ENCODE measurements around the gene C1QC.
"Not testable (repeated sequence)": the region's sequence is repeated elsewhere in the genome, so short reads cannot be mapped to it uniquely, and the experiment has no call there.

The C1QC gene

DNA sequence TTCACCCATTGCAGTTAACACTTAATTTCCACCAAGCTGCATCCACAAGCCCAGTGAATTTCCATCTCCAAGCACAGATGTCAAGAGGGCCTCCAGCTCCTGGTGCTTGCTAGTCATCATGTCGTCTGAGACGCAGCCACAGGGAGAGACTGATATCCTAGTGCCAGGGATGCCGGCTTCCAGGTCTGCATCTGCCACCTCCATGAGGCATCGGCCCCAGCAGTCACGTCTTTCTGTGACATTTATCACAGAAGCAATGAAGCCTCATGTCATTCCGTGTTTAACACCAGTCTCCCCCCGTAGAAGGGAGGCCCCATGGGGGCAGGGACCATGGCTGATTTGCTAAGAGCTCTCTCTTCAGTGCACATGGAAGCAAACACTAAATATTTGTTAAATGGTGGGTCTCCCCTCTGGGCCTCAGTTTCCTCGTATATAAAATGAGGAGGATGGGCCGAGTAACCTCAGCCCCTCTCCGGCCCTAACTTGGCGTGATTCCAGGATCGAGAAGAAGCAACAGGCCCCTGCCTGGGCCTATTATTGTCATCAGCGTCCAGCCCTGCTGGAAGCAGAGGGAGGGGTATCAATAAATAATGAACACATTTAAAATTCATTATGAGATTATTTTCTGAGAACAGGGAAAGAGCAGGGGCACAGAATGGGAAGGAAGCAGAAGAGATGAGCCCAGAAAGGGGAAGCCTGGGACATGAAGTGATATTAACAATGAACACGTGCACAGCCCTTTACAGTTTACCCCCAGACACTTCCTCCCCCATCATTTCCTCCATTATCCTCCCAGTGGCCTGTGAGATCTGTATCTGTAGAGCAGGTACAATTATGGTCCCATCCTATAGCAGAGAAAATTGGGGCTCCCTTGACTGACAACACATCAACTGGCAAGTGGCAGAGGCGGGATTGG is 8.8 kb downstream of the C1QC start:
- DNase-seq, result no peak

DNA sequence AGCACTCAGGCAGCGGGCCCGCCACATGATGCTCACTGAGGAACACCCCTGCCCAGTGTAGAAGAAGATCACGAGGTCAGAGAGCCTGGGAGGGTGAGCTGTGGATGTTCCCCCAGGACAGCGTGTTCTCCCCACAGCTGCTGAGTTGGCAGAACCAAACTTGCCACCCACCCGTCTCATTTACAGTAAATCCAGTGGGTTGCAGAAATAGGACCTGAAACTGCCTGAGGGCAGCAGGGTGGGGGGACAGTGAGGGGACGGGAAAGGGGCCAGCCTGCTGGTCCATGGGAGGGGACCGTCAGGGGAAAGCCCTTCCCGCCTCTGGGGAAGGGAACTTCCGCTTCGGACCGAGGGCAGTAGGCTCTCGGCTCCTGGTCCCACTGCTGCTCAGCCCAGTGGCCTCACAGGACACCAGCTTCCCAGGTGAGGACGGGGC is 9.5 kb downstream of the C1QC start, which contains the start of gene C1QB:
Gene C1QB (plus strand): TSS at position 356 of the 436 bp plus-strand sequence. CDS start 6,227 bp downstream, outside the sequence.
- DNase-seq, result no peak

DNA sequence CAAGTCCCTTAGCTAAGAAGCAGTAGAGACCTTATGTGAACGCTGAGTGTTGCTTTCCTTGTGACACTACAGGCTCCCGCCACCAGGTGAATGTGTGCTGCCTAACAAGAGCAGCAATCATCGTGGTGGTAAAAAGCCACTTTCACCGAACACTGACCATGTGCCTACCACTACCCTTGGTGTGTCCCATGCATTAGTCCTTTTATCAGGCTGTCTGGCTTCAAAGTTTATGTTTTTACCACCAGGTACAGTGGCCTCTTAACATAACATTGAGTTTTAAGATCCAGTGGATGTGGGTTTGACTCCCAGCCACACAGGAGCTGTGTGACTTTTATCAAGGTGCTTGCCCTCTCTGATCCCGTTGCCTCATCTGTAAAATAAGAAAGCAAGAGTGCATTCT is 11.3 kb downstream of the C1QC start:
- no peak for DNase-seq

DNA sequence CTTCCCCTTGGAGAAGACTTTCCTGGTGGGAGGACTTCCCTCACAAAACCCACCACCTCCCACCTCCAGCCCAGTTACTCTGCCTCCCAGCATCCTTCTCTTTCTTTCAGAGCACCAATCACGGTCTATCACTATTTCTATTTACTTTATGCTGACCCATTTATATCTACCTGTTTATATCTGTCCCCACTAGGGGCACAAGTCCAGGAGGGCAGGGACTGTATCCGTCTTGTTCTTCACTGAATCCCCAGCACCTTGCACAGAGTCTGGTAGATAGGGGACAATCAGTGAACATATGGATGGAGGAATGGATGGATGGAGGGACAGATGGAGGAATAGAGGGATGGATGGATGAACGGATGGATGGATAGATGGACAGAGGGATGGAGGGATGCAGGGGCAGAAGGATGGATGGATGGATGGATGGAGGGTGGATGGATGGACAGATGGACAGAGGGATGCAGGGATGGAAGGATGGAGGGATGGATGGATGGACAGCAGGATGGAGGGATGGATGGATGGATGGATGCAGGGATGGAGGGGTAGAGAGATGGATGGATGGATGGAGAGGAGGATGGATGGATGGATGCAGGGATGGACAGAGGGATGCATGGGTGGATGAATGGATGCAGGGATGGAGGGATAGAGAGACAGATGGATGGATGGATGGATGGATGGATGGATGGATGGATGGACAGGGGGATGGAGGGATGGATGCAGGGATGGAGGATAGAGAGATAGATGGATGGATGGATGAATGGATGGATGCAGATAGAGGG is 15.1 kb downstream of the C1QC start:
- DNase-seq, result no peak

DNA sequence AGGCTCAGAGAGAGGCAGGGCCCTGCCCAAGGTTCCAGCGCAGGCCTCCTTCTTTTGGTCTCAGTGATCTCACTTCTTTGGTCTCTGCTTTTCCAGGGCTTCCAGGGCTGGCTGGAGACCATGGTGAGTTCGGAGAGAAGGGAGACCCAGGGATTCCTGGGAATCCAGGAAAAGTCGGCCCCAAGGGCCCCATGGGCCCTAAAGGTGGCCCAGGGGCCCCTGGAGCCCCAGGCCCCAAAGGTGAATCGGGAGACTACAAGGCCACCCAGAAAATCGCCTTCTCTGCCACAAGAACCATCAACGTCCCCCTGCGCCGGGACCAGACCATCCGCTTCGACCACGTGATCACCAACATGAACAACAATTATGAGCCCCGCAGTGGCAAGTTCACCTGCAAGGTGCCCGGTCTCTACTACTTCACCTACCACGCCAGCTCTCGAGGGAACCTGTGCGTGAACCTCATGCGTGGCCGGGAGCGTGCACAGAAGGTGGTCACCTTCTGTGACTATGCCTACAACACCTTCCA is 17.3 kb downstream of the C1QC start:
- no peak for DNase-seq

DNA sequence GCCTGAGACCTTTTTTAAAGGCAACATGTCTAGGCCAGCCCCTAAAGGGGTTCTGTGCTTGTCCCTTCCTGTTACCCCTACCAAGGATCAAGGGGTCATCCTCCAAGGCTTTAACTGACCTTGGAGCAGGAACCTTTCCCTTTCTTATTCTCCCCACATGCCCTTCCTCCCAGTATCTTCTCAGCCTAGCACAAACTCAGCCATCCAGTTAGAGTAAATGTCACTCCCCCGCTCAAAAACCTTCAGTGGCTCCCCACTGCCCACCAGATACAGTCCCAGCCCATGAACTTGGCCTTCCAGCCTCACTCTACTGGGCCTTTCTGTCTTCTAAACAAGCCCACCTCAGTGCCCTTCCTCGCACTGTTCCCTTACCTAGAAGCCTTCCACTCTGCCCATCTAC is 18.4 kb downstream of the C1QC start:
- no peak for DNase-seq

DNA sequence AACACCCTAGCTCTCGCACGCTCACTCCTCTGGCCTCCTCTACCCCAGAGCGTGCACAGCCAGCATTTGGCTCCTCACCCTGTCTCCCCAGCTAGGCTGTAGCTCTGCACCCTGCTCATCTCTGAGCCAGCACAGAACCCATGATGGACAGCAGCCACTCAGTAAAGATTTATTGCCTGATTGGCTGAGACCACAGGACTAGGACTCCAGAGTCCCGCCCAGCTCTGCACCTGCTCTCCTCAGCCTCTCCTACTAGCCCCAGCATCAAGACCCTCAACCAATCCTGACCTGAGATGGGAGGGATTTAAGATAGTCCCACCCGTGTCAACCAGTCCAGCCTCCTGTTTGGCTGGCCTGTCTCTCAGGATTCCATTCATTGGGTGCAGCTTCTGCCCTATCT is 18.9 kb downstream of the C1QC start:
- DNase-seq, result peak; percentile 12

DNA sequence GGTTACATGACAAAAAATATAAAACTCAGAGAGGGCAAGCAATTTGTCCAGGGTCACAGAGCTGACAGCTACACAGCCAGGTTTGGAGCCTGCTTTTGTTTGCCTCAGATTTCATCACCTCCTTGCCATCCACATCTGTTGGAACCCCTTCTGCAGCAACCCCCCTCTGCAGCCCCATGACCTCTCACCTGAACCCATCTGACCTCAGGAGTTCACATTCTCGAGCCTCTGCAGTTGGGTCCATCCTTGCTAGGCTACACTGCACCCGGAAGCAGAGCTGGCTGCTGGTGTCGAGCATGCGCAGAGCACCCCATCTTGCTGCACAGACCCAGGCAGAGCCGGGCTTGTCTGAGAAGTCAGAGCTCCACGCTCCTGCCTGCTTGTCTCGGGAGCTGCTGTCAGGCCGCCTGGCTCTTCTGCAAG is 19.6 kb downstream of the C1QC start:
- no peak for DNase-seq

DNA sequence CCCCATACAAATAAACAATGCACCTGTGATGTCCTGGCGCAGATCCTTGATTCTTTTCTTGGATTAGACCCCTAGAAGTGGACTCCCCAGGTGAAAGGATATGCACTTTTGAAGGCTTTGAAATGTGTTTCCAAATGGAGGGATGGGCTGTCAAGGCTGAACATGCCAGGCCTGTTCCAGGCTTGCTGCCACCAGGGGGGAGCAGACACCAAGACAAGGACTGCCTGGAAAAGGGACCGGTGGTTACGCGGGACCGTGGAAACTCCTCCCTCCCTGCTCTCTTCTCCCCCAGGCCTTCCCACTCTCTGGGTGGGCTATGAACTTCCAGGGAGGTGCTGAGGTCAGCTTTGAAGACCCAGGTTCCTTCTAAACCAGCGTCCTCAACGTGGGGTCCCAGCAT is 22.3 kb downstream of the C1QC start:
- no peak for DNase-seq

DNA sequence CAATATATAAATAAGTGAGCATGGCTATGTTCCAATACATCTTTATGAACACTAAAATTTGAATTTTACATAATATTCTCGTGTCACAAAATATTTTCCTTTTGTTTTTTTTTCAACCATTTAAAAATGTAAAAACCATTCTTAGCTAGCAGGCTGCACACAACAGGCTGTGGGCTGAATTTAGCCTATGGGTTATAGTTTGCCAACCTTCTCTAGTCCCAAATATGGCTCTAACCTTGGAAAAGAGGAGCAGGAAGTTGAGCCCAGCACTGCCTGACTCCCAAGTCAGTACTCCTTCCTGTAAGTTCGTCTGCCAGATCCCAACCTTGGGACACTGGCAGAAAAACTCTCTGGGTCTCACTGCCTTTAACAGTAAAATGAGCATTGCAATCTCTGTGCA is 23.0 kb downstream of the C1QC start:
- DNase-seq, result no peak

DNA sequence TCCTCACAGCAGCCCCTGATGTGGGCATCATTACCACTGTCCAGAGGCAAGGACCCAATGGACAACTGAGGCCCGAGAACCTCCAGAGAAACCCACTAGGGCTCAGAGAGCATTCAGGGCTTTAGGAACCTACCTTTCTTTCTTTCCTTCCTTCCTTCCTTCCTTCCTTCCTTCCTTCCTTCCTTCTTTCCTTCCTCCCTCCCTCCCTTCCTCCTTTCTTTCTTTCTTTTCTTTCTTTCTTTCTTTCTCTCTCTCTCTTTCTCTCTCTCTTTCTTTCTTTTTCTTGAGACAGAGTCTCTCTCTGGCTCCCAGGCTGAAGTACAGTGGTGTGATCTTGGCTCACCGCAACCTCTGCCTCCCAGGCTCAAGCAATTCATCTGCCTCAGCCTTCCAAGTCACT is 25.4 kb downstream of the C1QC start:
- not testable (repeated sequence) for DNase-seq

DNA sequence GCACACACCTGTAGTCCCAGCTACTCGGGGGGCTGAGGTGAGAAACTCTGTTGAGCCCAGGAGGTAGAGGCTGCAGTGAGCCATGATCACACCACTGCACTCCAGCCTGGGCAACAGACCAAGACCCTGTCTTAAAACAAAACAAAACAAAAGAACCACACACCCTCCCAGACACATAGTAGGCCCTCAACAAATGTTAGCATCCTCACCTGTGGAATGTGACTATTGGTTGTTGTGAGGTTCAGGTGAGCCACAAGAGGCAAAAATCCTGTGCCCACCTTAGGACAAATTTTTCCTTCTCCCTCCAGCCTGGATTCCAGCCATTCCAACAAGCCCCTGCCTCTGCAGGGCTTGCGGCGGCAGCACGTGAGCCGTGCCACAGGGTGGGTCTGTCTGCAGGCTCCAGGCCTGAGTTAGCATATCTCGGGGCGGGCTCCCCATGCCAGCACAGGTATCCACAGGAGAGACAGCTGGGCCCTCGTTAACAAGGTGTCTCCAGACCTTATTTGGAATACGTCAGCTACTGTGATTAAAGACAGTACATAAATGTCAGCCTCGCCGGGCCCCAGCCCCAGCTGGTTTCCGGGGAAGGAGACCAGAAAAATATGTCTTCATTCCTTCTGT is 27.0 kb downstream of the C1QC start:
- DNase-seq, result no peak

DNA sequence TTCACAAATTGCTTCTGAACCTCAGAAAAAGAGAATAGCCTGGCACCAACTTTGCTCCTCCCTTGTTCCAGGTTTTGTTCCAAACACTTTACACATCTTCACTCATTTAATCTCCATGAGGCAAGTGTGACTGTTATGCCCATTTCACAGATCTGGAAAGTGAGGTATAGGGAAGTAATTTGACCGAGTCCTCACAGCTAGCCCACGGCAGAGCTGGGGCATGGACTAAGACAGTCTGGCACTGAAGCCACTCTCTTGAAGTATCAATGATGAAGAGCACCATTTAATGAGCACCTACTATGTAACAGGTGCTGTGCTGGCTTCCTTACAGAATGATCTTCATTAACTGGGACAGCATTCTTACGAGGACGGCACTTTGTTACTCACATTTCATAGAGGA is 28.6 kb downstream of the C1QC start:
- DNase-seq, result no peak

DNA sequence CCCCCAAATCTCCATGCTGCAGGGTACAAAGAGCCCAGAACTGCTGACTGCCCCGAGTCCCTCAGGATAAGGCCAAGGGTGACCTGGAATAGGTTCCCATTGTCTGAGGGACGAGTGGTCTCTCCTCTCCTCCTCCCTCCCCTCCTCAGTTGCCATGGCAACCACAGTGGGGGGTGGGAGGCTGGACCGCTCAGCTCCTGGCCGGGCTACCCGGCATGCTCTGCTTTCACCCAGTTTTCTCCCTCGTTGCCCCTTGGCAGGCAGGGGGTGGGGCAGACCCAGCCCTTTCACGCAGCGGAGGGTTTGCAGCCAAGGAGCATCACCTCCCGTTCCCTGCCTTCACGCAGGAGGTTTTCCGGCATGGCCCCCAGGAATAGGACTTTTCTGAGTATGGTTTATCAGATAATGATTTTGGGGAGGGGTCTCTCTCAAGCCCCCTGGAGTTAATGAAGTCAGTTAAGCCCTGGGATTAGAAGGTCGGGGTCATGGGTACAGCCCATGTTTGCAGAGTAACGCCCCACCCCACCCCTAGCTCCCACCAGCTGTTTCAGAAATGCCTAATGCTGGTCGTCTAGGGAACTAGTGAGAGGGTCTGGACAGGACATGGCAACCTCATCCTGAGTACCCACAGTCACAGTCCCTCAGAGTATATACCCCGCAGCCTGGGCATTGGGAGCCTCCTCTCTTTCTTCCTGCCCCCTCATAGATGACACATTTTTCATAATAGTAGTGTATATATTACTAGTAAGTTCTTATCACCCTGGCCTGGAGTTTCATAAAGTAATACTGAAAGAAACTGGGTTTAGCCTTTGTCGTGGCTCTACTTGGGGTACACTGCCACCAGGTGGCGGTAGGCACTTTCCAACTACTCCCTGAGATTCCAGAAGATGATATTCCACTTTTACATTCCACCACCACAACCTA is 30.3 kb downstream of the C1QC start:
- peak; percentile 66 for DNase-seq

DNA sequence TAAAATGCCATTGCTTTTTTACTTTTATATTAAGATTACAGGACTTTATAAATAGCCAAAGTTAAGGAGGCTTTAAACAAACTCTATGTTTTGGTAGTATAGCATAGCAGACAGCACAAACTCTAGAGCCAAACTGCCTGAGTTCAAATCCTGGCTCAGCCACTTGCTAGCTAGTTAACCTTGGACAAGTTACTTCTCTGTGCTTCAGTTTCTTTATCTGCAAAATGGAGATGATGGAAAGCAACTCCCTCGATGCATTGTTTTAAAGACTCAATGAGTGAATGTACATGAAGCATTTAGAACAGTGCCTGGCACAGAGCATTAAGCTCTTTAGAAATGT is 30.9 kb downstream of the C1QC start:
- DNase-seq, result no peak

DNA sequence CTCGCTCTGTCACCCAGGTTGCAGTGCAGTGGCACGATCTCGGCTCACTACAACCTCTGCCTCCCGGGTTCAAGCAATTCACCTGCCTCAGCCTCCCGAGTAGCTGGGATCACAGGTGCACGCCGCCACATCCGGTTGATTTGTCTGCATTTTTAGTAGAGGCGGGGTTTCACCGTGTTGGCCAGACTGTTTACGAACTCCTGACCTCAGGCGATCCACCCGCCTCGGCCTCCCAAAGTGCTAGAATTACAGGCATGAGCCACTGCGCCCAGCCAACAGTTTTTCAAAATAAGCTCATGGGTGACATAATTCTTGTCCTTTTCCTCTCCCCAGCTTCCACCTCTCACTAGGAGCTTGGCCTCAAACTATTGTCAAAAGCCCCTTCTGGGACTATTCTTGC is 32.7 kb downstream of the C1QC start:
- DNase-seq, result not testable (repeated sequence)

DNA sequence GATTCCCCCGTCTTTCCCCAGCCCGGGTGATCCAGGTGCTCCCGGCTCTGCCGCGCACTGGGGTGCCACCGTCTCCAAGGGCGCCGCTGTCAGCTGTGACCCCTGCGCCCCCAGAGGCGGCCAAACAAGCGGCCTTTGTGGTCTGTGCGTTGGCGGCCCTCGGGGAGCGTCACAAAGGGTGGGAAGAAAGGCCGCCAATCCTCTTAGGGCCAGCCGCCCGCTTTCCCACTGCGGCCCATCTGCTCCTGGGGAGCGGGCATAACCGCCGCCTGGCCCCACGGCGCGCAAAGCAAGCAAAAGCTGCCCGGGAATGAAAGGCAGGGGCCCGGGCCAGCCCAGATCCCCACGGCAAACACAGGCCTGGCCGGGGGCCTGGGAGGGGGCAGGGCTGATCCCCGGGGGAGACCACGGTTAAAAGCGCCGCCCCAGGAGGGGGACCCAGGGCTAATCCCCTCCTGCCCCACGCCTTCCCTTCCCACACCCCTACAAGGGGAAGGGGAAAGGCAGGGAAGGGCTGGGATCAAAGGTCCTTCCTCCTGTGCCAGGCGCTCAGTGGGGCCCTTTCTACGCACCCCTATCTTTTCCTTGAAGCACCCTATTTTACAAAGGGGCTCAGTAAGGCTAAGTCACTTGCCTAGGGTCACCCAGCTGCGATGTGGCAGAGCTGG is 33.6 kb downstream of the C1QC start:
- no peak for DNase-seq

DNA sequence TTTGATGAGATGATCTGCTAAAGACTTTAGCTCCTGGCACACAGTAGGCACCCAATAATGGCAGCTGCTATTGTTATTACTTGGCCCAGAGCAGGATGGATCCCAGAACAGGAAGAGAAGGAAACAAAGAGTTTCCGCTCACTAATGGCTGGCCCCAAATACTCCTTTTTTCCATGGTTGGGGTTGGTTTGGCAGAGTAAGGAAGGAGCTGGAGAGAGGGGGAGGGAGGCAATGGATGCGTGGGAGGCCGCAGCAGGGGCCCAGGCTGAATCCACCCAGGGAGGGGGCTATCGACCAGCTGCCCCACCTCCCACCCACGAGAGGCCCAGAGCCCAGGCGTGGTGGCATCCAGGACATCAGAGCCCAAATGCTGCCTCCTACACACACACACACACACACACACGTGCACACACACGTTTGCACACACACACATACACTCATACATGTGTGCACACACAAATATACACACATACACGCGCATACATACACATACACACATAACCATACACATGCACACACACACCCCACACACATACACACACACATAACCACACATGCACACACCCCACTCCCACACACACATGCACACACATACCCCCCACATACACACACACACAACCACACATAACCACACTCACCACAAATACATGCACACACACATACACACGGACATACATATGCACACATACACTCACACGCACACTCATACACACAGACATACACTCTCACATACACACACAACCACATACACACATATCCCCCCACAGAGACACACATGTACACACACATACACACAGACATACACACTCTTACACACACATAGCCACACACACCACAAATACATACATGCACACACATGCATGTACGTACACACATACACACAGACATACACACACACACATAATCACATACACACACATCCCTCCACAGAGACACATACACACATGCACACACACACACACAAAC is 34.8 kb downstream of the C1QC start:
- no peak for DNase-seq

DNA sequence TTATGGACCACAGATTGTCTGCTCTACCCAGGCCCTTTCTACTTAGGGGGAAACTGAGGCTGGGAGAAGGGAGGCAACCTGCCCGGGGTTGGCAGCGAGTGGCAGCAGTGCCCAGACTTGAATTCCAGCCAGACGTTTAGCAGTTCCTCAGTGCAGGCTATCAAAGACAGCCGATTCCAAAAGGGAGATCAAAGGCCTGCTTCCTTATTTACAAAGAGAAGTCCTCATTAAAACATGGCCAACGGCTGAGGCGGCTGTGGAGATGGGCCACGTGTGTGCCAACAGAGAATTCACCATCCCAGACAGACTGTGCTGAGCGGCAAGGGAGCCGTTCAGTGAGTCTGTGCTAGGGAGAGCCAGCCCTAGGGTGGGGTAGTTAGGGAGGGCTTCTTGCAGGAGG is 37.3 kb downstream of the C1QC start:
- no peak for DNase-seq

DNA sequence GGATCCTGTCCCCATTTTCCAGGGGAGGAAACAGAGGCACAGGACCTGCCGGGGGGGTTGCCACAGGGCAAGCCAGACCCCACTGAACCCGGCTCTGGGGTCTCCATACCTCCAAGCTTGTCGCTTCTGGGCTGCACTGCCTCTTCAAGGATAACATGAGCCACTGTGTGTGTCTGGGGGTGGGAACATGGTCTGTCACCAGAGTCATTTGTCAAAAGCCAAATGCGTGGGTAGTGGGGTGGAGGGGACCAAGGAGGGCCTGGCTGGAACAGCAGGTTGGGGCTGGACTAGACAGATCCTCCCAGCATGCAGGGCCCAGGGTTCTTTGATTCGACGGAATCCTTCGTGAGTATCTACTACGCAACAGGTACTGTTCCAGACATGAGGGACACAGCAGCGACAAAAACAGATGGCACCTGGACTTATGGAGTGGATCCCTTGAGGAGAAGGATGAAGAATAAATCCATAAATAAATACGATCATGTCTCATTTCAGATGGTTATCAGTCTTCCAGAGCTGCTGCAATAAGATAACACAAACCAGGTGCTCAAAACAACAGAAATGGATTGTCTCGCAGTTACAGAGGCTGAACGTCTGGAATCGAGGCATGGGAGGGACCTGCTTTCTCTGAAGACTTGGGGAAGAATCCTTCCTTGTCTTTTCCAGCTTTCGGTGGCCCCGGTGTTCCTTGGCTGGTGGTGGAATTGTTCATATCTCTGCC is 38.3 kb downstream of the C1QC start:
- DNase-seq, result no peak
